ENCODE measurements around the gene C9orf72. TPM values are rescaled to one million over a fixed set of nuclear protein-coding genes. Genes with fewer than 3 reads are reported as not detected.

C9orf72 gene
- total RNA-seq, 1 donor from 2014 or later = 4.6 TPM

DNA sequence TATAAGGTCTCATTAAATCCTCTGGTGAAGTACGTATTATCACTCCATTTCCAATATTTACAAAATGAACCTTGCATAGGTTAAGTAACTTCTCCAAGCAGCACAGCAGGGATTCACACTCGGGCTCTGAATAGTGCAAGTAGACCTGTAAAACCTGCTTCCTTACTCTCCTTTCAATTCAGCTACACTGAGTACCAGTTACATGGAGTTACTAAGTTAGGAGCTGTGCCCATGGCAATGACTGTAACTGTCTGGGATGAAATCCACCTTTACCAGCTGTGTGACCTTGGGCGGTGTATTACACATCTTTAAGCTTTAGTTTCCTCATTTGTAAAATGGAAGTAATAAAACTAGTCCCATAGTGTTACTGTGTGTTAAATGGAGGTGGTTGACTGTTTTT lies 27.8 kb downstream of the C9orf72 start:
- Mint-ChIP-seq H3K27ac (no peak overlapping the region), H3K27me3 (ENCODE audit: insufficient read depth) (no peaks in the 10 kb centered on the region), H3K36me3 (ENCODE audit: low read depth) (peaks cover 3% of the 10 kb centered on the region), H3K4me3 (no peak overlapping the region), H3K4me1 (ENCODE audit: low read depth) (no peaks in the 10 kb centered on the region), H3K9me3 (no peaks in the 10 kb centered on the region)
- DNase-seq (ENCODE audit: low spot score) = no peak
- intact Hi-C loops (cut with micrococcal nuclease) = loop anchor here (5.0 kb wide), 1 partner anchor 513 kb away; no protein-coding TSS in a partner anchor

DNA sequence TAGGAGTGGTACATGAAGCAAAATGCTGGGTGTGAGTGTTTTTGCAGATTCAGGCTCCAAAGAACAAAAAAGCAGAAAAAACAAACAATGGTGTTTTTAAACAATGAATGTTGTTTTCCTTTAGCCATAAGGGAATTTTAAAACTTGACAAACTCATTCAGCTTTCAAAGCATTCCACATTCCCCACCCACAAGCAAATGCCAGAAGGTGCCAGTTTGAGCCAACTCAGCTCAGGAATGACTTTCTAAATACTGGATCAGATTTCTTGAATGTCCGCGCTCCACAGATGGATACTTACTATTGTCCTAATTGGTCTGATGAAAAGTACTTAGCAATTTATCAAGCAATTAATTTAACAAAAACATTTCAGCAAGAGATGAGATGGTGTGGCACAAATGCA lies 30.8 kb downstream of the C9orf72 start:
- intact Hi-C loops (cut with micrococcal nuclease) = no loop called here

DNA sequence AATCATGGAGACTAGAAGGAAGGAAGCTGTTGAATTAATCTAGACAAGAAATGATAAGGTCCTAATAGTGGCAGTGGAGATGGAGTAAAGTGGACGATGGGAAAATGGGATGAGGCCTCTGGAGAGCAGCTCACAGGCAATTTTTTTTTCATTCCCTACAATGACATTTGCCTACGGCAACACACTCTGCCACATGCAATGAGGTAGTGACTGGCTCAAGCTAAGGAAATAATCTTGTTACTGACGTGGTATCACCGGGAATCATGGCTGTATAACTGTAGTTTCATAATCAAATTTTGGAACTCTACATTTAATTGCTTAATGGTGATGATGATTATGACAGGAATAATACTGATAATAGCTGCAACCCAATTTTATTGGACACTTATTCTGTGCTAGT lies 31.5 kb downstream of the C9orf72 start:
- Mint-ChIP-seq H3K27me3 (ENCODE audit: insufficient read depth) (no peaks in the 10 kb centered on the region), H3K9me3 (no peaks in the 10 kb centered on the region), H3K27ac (no peak overlapping the region), H3K4me1 (ENCODE audit: low read depth) (no peaks in the 10 kb centered on the region), H3K36me3 (ENCODE audit: low read depth) (peaks cover 2% of the 10 kb centered on the region), H3K4me3 (no peak overlapping the region)
- intact Hi-C loops (cut with micrococcal nuclease) = no loop called here
- DNase-seq (ENCODE audit: low spot score) = no peak

More for the DNA sequence above, 30.8 kb downstream of the C9orf72 start:
- H3K4me3 Mint-ChIP-seq = no peak overlapping the region
- no peaks in the 10 kb centered on the region for H3K9me3 Mint-ChIP-seq
- DNase-seq (ENCODE audit: low spot score) = no peak
- H3K36me3 Mint-ChIP-seq (ENCODE audit: low read depth) = peaks cover 2% of the 10 kb centered on the region
- H3K27ac Mint-ChIP-seq = no peak overlapping the region
- no peaks in the 10 kb centered on the region for H3K27me3 Mint-ChIP-seq (ENCODE audit: insufficient read depth)
- H3K4me1 Mint-ChIP-seq (ENCODE audit: low read depth) = no peaks in the 10 kb centered on the region

DNA sequence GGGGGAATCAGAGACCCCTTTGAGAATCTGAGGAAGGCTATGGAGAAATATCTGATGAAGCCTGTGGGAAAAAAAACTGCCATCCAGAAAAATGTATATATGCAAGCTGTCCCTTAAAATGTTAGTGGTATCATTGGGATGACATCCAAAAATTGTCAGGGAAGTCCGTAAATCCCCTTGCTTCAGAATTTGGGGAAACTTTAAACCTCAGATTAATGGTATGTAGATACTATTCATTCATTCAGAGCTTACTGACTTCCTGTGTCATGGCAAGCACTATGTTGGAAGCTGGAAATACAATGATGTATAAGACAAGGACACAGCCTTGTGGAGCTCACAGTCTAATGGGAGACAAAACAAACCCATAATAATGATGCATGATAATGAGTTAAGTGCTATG lies 32.8 kb downstream of the C9orf72 start:
- no peaks in the 10 kb centered on the region for H3K27me3 Mint-ChIP-seq (ENCODE audit: insufficient read depth)
- DNase-seq (ENCODE audit: low spot score) = no peak
- H3K9me3 Mint-ChIP-seq = no peaks in the 10 kb centered on the region
- no peak overlapping the region for H3K27ac Mint-ChIP-seq
- H3K4me1 Mint-ChIP-seq (ENCODE audit: low read depth) = no peaks in the 10 kb centered on the region
- intact Hi-C loops (cut with micrococcal nuclease) = no loop called here
- H3K36me3 Mint-ChIP-seq (ENCODE audit: low read depth) = peaks cover 2% of the 10 kb centered on the region
- H3K4me3 Mint-ChIP-seq = no peak overlapping the region

DNA sequence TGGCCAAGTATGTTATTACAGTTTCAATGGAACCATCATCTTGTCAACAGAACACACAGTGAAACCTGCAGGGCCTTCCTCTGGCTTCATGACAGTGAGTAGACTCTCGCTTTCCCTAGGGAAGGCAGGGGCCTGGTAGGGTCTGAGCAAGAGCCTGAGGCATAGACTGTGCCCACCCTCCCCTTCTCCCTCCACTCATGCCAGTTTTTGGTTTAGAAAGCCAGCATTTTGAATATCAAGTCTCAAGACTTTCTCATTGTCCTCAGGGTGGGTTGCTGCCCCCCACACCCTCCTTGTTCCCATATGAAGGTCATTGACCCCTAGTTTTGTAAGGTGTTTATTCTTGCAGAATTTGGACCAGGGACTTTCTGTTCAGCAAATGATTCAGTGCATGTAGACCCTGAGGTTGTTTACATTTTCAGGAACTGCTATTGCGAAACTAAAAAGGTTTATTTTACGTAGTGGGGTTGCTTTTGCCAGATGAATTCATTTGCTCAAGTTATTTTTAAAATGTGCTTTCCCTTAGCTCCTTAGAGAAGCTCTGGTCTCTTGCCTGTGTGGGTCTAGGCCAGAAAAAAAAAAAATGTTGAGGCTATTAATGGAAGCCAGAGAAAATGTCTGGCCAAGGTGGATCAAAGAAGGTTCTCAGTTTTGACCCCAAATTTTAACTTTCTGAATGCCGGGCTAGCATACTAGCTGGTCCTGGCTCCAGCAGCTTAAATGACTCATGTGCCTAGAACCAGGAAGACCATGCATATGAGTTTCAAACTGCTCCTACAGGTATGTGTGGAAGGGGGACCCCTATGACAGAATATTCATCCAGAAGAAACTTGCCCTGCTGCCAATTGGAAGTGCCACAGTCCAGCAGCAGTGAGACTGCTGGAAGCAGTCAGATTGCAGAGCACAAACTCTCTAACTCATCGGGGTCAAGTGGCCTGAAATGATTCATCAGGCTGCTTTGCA lies 33.5 kb downstream of the C9orf72 start:
- Mint-ChIP-seq H3K36me3 (ENCODE audit: low read depth) (peaks cover 2% of the 10 kb centered on the region), H3K4me1 (ENCODE audit: low read depth) (no peaks in the 10 kb centered on the region), H3K27me3 (ENCODE audit: insufficient read depth) (peaks cover 2% of the 10 kb centered on the region), H3K27ac (no peak overlapping the region), H3K4me3 (no peak overlapping the region), H3K9me3 (no peaks in the 10 kb centered on the region)
- intact Hi-C loops (cut with micrococcal nuclease) = no loop called here
- DNase-seq (ENCODE audit: low spot score) = no peak

DNA sequence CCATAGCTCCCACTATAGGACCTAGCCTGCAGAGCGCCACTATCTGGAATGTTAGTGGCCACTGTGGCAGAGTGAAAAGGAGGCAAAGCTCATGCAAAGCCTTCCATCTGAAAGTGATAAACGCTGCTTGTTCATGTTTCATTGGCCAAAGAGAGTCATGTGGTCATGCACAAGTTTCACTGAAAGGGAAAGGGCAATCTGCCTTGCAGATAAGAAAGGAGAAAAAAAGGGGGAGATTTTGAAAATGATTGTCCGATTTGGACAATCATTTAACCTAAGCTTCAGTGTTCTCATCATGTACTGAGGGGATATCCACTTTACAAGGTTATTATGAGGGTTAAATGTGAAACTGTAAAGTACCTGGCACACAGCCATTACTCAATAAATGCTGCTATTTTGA lies 34.6 kb downstream of the C9orf72 start:
- intact Hi-C loops (cut with micrococcal nuclease) = no loop called here
- Mint-ChIP-seq H3K4me1 (ENCODE audit: low read depth) (no peaks in the 10 kb centered on the region), H3K27me3 (ENCODE audit: insufficient read depth) (peaks cover 4% of the 10 kb centered on the region), H3K4me3 (no peak overlapping the region), H3K9me3 (no peaks in the 10 kb centered on the region), H3K27ac (no peak overlapping the region), H3K36me3 (ENCODE audit: low read depth) (peaks cover 2% of the 10 kb centered on the region)
- DNase-seq (ENCODE audit: low spot score) = no peak

DNA sequence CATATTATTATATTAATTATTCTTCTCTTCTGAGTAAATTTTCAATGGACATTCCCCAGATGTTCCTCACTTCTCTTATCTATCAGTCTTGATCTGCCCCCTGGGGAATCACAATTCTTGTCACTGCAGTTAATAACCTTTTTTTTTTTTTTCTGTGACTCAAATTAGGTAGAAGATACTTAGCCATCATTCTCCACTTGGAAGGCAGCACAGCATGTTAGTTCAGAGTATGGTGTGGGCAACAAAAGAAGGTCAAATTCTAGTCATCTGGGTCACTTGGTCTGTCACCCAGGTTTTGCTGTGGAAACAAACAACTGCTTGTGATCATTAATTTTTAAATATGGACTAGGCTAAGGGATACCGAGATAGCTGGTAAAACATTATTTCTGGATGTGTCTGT lies 35.5 kb downstream of the C9orf72 start:
- H3K36me3 Mint-ChIP-seq (ENCODE audit: low read depth) = no peaks in the 10 kb centered on the region
- H3K27ac Mint-ChIP-seq = no peak overlapping the region

DNA sequence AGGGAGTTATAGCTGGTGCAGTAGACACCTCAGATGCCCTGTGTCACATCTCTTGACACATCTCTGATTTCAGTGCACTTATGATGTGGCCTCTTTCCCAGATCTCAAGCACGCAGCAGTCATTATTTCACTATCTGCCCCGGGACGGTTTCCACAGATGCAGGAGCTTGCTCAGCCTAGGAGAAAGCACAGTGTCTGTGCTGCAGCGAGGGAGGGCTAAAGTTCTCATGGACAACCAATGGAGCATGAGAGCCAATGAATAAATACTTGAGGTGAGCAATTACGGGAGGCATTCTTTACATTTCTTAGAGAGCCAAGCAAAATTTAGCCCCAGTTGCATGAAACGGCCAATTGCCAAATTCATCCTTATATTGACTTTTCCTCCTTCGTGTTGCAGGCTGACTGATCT lies 36.2 kb downstream of the C9orf72 start:
- Mint-ChIP-seq H3K4me1 (ENCODE audit: low read depth) (no peaks in the 10 kb centered on the region), H3K27ac (no peak overlapping the region), H3K9me3 (no peaks in the 10 kb centered on the region), H3K27me3 (ENCODE audit: insufficient read depth) (peaks cover 9% of the 10 kb centered on the region), H3K36me3 (ENCODE audit: low read depth) (no peaks in the 10 kb centered on the region), H3K4me3 (no peak overlapping the region)
- intact Hi-C loops (cut with micrococcal nuclease) = no loop called here
- no peak for DNase-seq (ENCODE audit: low spot score)

More for the DNA sequence above, 35.5 kb downstream of the C9orf72 start:
- Mint-ChIP-seq H3K27me3 (ENCODE audit: insufficient read depth) (peaks cover 4% of the 10 kb centered on the region), H3K9me3 (no peaks in the 10 kb centered on the region), H3K4me3 (no peak overlapping the region), H3K4me1 (ENCODE audit: low read depth) (no peaks in the 10 kb centered on the region)
- intact Hi-C loops (cut with micrococcal nuclease) = no loop called here
- DNase-seq (ENCODE audit: low spot score) = no peak

DNA sequence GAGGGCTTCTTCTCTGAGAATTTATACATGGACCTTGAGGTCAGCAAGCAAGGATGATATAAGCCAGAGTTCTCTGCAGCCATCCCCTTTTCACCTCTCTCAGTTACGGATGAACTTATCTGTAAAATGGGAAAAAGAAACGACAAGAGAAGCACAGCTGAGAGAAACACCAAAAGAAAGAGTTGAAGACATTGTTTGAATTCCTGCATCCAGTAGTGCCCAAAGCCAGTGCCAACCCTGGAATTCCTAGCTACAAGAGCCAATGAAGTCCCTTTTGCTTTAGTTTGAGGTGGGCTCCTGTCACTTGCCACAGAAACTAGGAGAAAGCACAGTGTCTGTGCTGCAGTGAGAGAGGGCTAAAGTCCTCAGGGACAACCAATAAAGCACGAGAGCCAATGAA lies 37.1 kb downstream of the C9orf72 start:
- H3K27ac Mint-ChIP-seq = no peak overlapping the region
- H3K4me3 Mint-ChIP-seq = no peak overlapping the region
- intact Hi-C loops (cut with micrococcal nuclease) = no loop called here
- H3K27me3 Mint-ChIP-seq (ENCODE audit: insufficient read depth) = peaks cover 14% of the 10 kb centered on the region
- H3K9me3 Mint-ChIP-seq = no peaks in the 10 kb centered on the region
- DNase-seq (ENCODE audit: low spot score) = no peak
- no peaks in the 10 kb centered on the region for H3K36me3 Mint-ChIP-seq (ENCODE audit: low read depth)
- H3K4me1 Mint-ChIP-seq (ENCODE audit: low read depth) = no peaks in the 10 kb centered on the region

DNA sequence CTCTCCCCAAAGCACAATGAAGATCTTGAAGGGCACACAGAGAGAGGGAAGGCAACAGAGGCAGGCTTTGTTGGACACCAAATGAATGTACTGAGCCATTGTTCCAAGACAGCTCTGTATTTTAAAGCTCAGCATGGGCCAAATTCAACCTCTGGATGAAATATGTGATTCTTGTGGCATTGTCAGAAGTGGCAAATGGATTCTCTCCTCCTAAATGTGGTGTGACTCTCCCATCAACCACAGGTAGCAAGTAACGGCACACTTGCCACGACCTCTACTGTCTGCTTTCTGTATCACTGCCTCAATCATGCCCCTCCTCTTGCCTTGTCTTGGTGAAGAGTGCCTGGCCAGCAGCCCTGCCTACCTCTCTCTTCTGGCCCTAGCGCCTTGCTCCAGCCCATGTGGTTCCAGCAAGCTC lies 37.6 kb downstream of the C9orf72 start:
- Mint-ChIP-seq H3K36me3 (ENCODE audit: low read depth) (no peaks in the 10 kb centered on the region), H3K27ac (no peak overlapping the region), H3K4me1 (ENCODE audit: low read depth) (no peaks in the 10 kb centered on the region), H3K4me3 (no peak overlapping the region), H3K9me3 (no peaks in the 10 kb centered on the region), H3K27me3 (ENCODE audit: insufficient read depth) (peaks cover 15% of the 10 kb centered on the region)
- DNase-seq (ENCODE audit: low spot score) = no peak
- intact Hi-C loops (cut with micrococcal nuclease) = no loop called here

DNA sequence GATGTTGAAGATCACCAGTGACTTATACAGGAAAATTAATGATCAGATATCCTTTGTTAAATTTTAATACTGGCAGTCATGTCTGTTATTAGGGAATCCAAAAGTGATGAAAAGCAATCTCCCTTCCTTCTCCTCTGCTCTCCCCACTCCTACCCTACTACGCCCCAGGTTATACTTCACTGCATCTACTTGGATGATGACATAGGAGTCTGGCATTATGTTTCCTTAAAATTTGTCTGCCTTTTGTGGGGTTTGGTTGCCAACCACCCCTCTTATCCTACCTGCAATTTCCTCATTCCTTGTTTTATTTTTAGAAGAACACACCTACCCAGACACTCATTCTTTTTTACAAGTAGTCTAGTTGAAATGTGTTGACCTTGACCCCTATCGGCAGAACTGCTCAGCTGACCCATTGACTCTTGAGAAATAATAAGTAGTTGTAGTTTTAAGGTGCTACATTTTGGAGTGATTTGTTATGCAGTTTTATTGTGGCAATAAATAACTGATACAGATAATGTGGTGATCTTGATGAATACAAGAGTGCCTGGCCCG lies 38.5 kb downstream of the C9orf72 start:
- no peaks in the 10 kb centered on the region for H3K36me3 Mint-ChIP-seq (ENCODE audit: low read depth)
- no peak for DNase-seq (ENCODE audit: low spot score)
- H3K27me3 Mint-ChIP-seq (ENCODE audit: insufficient read depth) = peaks cover 18% of the 10 kb centered on the region
- no peak overlapping the region for H3K4me3 Mint-ChIP-seq
- no peaks in the 10 kb centered on the region for H3K4me1 Mint-ChIP-seq (ENCODE audit: low read depth)
- intact Hi-C loops (cut with micrococcal nuclease) = no loop called here
- no peak overlapping the region for H3K27ac Mint-ChIP-seq
- no peaks in the 10 kb centered on the region for H3K9me3 Mint-ChIP-seq

DNA sequence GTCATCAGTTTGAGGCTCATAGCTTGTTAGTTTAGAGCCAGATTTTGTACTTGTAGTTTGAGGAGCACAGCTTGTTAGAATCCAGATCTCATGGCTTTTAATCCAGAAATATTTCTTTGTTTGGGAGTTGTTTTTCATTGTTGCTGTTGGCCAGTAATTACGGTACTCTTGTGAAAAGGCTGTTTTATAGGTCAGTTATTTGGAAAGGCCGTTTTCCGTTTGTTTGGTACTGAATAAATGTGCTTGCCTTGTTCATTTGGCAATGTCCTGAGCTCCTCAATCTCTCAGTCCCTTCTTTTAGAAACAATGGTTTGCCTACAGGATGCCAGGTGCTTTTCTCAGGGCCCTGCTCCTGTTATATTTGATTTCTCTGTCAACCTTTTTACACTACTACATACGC lies 39.1 kb downstream of the C9orf72 start:
- no peak for DNase-seq (ENCODE audit: low spot score)
- no peak overlapping the region for H3K4me3 Mint-ChIP-seq
- H3K36me3 Mint-ChIP-seq (ENCODE audit: low read depth) = no peaks in the 10 kb centered on the region
- H3K9me3 Mint-ChIP-seq = no peaks in the 10 kb centered on the region
- H3K27me3 Mint-ChIP-seq (ENCODE audit: insufficient read depth) = peaks cover 18% of the 10 kb centered on the region
- no peak overlapping the region for H3K27ac Mint-ChIP-seq
- H3K4me1 Mint-ChIP-seq (ENCODE audit: low read depth) = no peaks in the 10 kb centered on the region
- intact Hi-C loops (cut with micrococcal nuclease) = no loop called here

DNA sequence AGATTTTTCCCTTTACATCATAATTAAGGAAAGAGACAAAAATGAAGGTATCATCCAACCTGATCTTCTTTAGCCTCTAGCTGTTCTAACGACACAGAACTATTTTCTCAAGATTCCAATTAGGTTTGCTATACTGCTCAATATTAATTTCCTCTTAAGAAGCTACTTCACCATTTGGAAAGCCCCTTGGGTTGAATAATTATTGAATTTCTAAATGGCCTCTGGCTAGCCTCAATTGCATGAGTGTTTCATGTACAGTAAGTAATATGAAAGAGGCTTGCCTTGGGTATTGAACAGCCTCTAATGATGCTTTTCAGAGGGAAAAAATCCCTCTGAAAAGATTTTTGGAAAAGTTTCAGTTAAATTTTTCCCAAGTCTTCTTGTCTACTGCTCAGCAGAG lies 40.0 kb downstream of the C9orf72 start:
- Mint-ChIP-seq H3K4me3 (no peak overlapping the region), H3K4me1 (ENCODE audit: low read depth) (peaks cover under 1% of the 10 kb centered on the region), H3K27ac (no peak overlapping the region), H3K36me3 (ENCODE audit: low read depth) (no peaks in the 10 kb centered on the region), H3K27me3 (ENCODE audit: insufficient read depth) (peaks cover 21% of the 10 kb centered on the region), H3K9me3 (no peaks in the 10 kb centered on the region)
- intact Hi-C loops (cut with micrococcal nuclease) = no loop called here
- no peak for DNase-seq (ENCODE audit: low spot score)
